DMS153 treated with DMSO at 0.1 percent for 48 hours (cell line): ENCODE measurements around the gene ULK2.
A peak's percentile ranks its signal among the peaks of the same experiment; 100 is the strongest.
"Not testable (repeated sequence)": the region's sequence is repeated elsewhere in the genome, so short reads cannot be mapped to it uniquely, and the experiment has no call there.

Experiments
- DNase-seq: peaks from one replicate; lab custom pipeline; 2025; ENCODE audit not compliant: unreplicated experiment; lab: John Stamatoyannopoulos, UW

ULK2 gene

DNA sequence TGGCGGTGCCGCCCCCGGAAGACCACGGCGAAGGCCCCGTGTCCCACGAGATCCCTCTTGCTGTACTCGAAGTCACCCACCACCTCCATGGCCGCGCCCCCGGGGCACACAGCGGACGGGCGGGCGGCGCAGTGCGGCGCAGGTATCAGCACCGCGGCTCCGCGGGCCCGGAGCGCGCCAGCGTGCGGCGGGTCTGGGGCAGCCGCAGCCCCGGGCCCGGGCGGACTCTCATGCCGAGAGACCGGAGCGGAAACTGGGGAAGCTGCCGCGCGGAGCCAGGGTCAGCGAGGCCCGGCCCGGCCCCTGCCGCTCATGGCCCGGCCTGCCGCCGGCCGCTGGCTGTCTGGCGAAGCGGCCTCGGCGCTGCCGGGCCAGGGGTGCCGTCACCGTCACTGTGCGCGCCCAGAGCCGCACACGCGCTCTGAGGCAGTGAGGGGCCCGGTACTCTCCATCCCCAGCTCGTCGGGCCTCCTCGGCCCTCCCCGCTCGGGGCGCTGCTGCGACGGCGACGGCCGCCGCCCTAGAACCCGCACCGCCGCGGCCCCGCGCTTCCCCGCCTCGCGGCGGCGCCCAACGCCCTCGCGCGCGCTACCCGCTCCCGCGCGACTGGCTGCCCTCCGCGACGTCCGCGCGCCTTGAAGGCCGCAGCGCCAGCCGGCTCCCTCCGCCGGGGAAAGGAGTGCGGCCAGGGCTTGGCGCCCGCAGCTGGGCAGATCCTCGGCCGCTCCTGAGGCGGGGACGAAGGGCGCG is at the start of gene ULK2:
ULK2 (minus strand) TSS at position 608 of the 750 bp plus-strand sequence; CDS start at position 89, 519 bp downstream.
- peak; percentile 11 for DNase-seq

DNA sequence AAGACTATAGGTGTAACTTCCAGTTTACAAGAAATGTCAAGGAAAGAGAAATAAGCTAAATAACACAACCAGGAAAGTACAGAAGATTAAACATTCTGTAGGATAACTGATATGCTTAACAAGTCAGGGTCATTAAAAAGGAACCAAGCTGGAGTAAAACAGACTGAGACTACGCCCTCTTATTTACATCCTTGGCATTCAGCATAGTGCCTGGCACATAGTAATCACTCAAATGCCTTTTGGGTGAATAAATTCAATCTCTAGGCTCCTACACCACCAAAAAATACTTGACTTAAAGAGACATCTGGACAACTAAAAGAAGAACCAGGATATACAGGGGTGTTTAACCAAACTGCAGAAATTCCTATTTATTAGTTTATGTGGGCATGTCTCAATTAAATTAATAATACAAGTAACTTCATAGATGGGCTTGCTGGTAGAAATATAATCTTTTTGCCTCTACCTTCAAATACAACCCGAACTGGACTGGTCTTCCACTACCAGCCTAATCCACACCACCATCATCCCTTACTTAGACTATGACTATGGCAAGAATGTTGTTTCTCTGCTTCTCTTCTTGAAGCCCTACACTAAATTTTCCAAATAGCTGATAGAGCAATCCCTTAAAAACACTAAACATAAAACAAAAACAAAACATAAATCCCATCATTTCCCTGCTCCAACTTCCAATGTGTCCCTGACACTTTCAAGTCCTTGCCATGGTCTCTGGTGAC is 47.7 kb upstream of the ULK2 start:
- no peak for DNase-seq

- no peak for DNase-seq
These were observed 43.3 kb upstream of the ULK2 start for GRCh38 chr17:19911033-19911432.

- no peak for DNase-seq
These were observed 41.4 kb upstream of the ULK2 start for GRCh38 chr17:19909139-19909538.

DNA sequence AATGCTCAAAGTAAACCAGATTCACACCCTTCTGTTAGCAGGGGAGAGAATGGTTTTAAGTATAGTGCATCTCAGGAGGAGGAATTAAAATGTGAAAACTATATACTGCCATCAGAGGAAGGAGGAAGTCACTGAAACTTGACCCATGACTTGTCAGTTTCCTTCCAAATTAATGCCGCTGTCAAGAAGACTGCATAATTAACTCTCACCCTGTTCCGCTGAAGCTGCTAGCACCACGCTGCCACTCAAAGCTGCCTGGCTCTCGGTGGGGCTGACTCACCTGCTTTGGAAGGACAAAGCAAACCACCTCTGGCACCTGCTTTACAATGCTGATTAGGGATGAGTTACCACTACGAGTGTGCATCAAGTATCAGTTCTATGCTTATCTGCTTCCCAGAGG is 37.8 kb upstream of the ULK2 start:
- DNase-seq: no peak

DNA sequence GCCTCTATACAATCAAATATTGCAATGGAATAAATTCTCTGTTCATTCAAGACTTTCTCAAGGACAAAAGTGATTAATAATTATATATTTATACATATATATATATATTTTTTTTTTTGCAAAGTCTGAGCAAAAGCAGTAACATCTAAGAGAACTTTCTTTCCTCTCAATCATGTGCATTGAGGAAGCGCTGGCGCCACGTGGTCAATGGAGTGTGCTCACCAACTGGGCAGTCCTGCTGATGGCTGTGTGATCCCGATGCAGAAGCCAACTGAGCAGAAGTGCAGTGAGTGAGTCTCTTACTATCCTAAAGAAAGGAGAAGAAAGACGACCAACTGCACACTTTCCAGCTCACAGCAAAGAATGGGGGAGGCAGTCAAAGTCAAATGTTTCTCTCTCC is 37.2 kb upstream of the ULK2 start:
- no peak for DNase-seq

DNA sequence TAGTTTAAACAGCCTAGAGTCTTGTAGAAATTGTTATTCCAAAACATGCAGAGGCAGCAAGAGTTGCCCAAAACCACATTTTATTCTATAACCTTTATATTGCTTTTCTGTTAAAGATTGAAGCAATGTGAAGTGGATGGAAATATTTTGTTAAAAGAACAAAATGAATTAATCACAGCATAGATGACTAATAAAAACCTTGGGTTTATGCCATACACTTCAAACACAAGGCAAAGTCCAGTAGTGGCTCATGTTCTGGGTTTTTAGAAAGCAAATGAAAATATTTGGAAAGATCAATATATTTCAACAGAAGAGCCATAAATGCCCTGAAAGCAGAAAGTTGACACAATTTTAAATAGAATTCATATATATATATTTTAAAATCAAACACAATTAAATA is 36.7 kb upstream of the ULK2 start:
- no peak for DNase-seq

GRCh38 chr17:19900809-19901208 is 33.1 kb upstream of the ULK2 start:
- no peak for DNase-seq

- DNase-seq: no peak
These were observed 30.2 kb upstream of the ULK2 start for GRCh38 chr17:19897903-19898302.

GRCh38 chr17:19897090-19897837 is 29.5 kb upstream of the ULK2 start:
- no peak for DNase-seq

- DNase-seq: no peak
These were observed 28.9 kb upstream of the ULK2 start for GRCh38 chr17:19896679-19897078.

GRCh38 chr17:19890554-19890953 is 22.8 kb upstream of the ULK2 start:
- DNase-seq: not testable (repeated sequence)

DNA sequence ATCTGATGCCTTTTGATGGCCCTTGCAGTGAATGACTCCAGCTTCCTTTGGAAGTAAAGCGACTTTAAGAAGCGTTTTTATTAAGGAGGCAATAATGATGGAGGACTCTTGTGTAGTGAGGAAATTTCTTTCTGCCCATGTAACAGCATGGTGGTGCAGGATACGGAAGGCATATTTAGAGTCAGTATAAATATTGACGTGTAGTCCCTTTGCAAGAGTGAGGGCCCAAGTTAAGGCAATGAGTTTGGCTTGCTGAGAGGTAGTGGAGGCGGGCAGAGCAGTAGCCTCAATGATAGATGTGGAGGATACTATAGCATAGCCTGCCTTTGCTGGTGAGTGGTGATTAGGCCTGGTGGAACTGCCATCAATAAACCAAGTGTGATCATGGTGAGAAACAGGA is 22.3 kb upstream of the ULK2 start:
- not testable (repeated sequence) for DNase-seq

- DNase-seq: no peak
These were observed 18.4 kb upstream of the ULK2 start for GRCh38 chr17:19886116-19886515.

DNA sequence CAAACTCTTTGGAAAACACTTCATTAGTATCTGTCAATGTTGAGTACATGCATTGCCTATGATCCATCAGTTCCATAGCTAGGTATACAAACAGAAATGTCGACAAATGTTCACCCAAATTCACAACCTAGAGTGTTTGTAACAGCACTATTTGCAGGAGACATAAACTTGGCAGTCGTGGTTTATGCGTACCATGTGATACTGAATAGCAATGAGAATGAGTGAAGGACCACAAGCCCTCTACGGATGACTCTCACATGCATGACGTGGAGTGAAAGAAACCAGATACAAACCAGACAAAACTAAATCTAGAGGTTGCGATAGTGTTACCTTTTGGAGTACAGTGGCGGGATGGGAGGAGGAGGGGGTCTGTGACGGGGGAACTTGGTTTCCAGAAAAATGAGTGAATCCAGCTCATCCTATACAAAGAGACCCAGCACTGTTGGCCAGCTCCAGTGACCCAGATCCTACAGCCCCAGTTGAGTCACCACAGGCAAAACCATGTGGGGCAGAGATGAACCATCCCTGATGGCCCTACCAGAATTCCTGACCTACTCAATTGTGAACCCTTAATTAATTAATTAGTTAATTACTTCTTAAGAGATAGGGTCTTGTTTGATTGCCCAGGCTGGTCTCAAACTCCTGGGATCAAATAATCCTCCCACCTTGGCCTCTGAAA is 15.9 kb upstream of the ULK2 start:
- no peak for DNase-seq

- no peak for DNase-seq
These were observed 12.7 kb upstream of the ULK2 start for GRCh38 chr17:19880393-19880792.

DNA sequence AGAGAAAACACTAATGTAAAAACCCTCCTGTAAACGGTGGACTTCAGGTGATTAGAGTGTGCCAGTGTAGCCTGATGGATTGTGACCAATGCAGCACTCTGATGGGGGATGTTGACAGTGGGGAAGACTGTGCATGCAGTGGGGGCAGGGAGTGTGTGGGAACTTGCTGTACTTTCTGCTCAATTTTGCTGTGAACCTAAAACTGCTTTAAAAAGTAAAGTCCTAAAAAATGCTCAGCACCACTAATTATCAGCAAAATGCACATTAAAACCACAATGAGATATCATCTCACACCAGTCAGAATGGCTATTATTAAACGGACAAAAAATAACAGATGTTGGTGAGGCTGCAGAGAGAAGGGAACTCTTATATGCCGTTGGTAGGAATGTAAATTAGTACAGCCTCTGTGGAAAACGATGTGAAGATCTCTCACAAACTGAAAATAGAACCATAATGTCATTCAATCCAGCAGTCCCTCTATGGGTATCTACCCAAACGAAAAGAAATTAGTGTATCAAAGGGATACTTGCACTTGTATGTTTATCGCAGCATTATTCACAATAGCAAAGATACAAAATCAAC is 9.7 kb upstream of the ULK2 start:
- DNase-seq: no peak

DNA sequence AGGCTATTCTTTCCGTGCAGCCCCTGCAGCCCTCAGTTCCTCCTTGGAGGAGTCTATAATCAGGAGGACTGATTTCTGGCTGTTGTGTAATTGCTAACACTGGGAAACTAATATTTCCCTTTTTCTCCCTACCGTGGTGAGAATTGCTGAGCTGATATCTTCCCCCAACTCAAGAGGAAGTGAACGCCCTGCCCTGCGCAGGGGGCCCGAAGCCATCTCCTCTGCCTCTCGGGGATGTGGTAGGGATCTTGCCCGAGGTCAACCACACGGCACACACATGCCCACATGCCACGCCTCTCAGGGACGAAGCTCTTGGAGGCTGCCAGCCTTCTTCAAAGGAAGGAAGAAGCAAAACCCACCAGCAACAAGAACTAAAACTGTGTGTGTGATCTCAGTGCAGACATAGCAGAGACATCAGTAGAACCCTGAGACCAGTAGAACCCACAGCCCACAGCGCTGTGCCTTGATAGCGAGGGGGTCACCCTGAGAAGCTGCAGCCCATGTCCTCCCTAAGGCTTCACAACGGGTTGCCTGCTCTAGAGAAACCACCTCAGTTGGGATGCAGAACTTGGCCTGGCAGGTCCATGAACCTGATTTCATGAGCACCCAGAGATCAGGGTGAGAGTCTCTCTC is 8.9 kb upstream of the ULK2 start:
- no peak for DNase-seq

DNA sequence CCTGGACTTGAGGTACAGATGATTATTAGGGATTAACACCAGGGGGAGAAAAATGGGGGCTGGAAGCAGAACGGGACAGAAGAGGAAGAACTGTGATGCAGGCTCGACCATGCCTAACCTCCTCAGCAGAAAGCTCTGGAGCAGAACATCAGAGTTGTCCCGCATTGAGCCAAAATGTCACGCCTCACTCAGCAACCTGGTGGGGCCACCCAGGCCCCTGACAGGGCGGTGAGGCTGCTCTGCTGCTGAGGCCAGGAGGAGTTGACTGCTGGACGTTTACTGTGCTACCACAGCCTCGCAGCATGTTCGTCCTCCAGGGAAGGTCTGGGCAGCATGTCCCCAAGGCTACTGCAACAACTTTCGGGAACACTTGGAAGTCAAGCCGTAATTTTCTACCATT is 6.5 kb upstream of the ULK2 start:
- no peak for DNase-seq

DNA sequence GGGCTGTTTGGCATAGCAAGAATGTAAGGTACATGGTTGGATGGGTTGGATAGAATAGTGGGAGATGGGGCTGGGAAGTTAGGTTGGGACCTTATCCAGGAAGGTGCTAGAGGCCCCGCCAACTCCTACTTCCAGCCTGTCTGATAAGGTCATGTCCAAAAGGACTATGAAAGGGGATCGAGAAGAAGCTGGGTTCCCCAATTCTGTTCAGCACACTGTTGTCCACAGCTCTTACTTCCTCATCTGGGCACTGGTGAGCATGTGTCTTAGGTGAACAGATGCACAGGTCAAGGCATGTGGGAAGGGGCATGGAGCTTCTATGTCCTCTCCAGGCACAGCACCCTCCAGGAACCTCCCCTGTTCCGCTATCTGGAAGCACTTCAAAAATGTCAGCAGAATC is 5.6 kb upstream of the ULK2 start:
- DNase-seq: no peak

DNA sequence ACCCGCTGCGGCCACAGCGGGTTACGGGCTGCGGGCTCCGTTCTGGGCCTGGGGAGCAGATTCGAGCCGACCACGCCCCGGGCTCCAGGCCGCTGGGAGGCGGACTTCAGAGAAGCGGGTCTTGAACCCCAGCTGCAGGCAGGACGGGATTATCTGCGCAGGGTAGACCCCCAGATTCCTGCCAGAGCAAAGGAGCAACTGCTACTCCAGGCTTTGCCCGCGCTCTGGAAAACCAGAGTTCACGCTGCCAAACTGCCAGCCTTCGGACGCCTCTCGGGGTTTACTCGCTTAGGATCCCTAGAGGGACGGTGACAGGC is 301 bp upstream of the ULK2 start:
- no peak for DNase-seq
